GM21367 (cell line): Measurements from ENCODE around the gene UTS2R.

Experiments
- ATAC-seq: cut with Tn5 transposase; IDR thresholded peaks from one replicate; pipeline ENCODE4 v1.9.1; 2021; ENCODE audit not compliant: unreplicated experiment

Gene UTS2R

DNA sequence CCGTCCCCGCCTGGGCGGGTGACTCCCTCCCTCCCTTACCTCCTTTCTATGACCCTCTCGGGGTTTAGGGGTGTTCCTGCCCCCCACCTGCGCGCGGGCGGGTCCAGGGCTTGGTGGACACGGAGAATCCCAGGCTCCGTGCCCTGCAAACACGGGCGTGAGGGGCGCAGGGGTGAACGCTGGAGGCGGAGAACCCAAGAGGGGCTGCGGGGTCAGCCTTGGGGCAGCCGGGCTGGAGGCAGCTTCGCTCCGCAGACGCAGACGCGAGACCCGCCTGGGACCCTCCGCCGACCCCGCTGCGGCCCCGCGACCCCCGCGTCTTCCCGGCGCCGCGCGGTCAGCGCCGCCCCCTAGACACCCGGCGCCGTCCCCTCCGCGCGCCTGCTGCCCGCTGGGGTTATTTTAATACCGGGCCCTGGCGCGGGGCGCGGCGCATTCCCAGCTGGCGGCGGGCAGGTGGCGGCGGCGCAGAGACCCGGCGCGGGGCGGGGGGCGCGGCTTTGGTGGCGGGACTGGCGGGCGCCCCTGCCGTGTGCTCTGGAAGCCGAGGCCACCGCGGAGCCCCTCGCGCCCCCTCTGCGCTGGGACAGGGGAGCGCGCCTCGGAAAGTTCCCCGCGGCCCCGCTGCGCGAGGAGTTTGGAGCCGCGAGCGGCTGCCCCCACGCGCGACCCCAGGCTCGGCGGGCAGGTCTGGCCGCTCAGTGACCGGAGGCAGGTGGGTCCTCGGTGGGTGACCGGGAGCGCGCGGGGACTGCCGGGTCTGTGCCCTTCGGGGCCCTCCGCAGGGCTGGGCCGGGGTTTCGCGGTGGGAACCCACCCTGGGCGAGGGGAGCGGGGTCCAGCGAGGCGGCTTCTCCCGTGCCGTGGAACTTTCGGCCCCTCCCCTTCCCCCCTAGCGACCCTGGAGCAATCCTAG is at the start of gene UTS2R:
Gene UTS2R (plus strand): TSS at position 433 of the 916 bp plus-strand sequence. CDS start 2,560 bp downstream, outside the sequence.
- ATAC-seq: no peak

DNA sequence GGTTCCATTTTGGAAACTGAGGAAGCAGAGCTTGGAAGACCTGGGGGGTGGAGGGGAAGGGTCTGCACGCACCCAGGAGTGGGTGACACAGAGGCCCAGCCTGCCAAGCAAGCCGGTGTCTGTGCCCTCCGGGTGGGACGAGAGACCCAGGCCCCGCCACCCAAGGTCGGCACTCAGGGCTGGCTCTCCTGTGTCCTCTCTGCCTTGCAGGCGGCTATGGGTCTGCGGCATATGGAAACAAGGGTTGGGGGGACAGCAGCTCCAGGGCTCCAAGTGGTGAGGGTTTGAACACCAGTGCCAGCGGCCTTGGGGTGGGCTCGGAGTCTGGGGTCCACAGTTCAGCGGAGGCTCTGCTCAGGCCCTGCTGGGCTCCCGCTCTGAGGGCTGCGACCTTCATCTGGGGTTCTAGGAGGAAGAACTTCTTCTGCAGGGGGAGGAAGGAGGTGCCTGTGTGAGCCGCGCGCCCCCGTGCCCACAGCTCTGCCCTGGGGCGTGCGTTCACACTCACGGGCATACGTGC is 49.6 kb upstream of the UTS2R start:
- no peak for ATAC-seq

DNA sequence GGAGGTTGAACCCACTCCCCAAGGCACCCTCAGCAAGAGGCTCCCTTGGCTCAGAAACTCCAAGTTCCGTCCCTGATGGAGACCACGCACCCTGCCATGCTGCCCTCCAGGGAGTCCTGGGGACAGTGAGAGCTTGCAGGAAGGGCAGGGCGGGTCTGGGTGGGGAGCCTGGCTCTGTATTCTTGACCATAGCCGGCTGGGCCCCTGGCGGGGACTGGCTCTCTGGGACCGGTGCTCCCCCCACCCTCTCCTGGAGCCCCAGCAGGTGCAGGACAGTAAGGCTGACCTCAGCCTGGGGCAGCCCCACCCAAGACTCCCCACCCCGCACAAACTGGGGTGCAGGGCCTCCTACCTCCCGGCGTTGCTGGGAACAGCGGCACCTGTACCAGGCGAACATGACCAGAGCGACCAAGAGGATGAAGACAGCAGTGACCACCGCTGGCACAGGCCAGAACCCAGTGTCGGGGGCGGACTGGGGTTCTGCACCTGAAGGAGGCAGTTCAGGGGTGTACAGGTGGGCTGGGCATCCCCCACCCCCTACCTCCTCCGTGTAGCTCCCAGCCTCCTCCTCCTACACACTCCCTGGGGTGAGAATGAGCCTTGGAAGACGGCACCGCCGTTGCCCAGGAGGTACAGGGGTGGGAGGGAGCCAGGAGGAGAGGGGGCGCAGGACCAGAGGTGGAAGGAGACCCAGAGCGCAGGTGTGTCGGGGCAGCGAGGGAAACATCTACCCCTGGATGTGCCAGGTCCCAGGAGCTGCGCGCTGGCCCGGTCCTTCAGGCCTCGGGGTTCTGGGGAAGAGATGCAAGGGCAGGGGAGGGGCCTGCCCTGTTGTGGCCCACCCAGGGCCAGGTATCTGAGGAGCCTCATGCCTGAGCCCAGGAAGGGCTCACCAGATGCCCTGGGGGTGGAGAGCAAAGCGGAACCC is 48.8 kb upstream of the UTS2R start:
- ATAC-seq: no peak

DNA sequence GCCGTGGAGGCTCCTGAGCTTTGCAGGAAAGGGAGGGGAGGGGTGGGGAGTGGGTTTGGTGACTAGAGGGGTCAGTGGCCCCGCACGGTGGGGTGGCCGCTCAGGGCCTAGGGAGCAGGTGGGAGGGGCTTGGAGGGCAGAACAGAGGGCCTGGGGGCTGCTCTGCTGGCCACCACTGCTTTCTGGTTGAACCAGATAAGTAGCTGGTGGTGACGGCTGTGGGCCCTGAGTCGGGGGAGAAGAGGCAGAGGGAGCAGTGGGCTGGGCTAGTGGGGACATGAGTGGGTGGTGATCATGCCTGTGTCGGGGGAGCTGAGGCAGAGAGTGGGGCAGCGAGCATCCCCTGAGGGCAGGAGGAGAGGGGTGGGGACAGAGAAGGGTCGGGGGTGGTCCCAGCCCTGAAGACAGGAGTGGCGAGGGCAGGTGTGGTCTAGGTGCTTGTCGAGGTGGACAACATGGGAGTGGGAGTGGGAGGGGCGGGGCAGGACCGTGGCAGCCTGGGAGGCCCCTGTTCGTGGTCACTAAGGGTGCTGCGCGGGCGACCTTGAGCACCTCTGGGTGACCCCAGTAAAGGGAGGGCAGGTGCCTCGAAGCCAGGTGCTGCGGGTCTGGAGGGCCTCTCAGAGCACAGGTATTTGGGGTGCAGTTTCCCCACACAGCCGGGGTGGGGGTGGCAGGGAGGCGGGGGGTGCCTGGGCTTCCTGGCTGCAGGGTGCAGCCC is 47.9 kb upstream of the UTS2R start:
- ATAC-seq: no peak

DNA sequence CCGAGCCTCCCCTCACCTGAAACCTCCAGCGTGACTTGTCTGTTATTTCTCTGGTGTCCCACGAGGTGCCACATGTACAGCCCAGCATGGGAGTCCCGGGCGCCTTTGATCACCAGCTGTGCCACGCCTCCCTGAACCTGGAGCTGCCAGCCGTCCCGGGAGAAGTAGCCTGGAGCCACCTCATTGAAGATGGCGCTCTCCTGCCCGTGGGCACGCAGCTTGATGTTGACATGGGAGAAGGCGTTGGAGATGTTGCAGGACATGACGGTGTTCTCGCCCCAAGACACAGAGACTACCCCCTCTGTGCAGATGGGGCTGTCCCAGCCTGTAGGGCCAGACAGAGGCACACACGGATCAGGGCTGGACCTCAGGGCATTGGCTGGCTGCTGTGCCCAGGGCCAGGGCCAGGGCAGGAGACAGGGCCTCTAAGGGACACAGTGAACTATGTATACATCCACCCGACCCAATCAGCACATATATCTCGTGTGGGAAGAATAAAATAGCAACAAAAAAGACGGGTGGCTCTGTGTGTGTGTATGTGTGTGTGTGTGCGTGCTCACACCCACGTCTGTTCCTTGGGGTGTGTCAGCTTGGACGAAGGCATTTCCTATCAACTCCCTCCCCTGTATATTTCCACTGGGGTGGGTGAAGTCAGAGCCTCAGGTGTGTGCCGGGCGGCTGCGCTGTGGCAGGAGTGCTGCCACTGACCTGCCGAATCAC is 46.8 kb upstream of the UTS2R start:
- ATAC-seq: no peak

DNA sequence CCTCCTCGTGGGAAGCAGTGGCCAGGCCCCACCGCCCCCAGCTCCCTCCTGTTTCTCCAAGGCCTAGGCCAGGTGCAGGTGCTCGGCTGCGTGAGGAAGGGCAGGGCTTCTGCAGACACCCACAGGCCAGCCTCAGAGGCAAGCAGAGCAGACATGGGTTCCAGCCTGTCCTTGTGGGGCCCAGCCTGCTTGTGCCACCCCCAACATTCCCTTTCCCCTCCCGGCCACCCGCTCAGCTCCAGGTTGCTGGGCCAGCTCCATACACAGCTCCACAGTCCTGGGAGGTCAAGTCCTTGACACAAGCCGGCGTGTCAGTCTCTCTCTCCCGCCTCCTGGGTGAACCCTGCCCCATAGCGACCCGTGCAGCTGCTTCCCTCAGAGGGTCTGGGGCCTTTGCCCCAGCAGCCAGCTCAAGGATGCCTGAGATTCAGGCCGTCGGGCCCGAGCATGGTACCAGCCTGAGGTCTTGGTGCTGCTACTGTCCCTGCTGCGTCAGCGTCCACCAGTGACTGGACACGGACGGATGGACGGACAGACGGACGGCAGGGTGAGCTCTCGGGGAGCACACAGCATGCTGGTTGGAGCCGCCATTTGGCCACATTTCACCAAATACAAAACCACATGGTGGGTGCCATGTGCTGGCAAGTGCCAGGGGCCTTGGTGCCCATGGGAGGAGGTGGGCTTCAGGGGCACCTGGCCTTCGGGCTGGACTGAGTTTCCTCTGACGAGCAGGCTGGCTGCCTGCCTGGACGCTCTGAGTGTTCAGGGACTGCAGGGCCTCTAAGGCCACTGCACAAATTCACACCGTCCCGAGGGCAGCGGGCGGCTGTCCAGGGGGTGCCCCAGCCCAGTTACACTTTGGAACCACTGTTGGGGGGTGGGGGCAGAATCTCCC is 46.0 kb upstream of the UTS2R start:
- ATAC-seq: no peak

DNA sequence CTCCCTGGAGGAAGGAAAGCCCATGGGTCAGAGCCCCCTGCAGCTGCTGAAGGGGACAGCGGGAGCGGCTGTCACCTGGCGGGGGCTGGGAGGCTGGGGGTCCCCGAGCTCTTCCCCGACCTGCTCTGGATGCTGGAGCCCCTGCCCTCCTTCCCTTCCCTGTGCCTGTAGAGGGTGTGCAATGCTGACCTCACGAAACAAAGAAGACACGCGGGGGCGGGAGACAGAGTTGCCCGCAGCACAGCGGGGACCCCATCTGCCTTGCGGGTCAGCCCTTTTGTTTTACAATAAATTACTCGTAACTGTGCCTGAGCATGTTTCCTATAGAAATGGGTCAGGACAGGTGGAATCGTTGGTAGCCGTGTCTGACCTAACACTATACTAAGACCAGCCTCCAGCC is 44.3 kb upstream of the UTS2R start:
- ATAC-seq: no peak

DNA sequence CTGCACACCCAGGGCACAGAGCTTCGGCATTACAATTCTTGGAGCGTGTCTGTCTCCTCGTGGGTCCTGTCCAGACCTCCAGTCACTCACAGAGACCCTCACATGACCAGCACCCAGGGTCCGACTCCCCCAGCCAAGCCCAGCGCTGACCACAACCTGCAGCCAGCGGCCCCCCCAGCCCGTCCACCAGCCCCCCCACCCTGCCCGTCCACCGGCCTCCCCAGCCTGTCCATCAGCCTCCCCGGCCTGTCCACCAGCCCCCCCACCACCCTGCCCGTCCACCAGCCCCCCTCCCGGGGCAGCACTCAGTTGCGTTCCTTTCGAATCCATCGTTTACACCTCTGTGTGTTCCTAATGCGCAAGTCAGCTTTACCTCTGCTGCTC is 43.8 kb upstream of the UTS2R start:
- ATAC-seq: no peak

DNA sequence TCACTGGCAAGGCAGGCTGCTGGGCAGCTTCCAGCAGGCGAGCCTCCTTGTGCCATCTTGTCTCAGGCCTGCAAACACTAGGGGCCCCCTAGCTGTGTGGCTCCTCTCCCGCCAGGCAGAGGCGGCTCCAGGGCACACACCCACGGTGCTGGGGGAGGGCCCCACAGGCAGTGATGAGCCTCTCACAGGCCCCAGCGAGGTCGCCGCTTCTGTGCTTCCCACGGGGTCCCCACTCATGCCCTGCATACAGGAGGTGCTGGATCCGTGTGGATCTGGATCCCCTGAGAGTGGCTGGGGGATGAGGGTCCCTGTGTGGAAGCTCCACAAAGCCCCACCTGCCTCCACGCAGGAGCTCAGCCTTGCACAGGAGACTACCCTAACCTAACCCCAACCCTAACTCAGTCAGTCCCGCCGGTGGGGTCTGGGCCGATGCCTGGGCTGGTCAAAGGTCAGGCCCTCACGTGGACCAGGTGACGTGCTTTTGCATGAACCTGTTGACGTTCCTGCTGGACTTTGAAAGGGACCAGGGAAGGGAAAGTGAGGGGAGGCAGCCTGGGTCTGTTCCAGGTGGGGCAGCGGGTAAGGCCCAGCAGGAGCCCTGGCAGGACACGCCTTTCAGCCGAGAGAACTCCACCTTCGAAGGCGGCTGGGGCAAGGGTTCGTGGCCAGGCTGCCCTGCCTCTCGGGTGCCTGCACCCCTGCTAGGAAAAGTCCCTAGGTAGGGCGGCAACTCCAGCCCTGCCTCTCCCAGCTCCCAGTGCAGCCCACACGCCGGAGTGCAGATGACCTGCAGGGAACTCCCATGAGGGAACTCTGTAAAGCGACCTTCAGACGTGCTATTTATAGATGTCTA is 43.2 kb upstream of the UTS2R start:
- no peak for ATAC-seq

DNA sequence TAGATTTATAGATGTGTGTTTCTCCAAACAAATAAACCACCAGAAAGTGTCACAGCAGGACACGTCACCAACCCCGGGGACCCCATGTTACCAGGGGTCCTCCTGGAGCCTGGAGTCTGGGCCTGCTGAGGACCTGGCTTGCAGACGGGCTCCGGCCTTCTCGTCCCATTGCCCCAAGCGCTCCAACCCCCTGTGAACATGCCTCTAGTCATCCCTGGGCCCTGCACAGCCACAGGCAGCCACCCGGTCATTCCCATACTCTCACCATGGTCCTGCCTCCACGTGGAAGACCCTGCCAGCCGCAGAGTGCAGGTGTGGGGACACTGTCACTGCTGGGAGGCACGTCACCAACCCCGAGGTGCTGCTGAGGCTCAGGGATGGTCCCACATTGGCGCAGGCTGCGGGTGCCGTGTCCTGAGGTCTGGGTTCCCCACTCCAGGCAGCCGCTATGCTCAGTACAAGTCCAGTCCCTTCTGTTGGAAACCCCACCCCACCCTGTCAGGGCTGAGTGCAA is 42.5 kb upstream of the UTS2R start:
- no peak for ATAC-seq

DNA sequence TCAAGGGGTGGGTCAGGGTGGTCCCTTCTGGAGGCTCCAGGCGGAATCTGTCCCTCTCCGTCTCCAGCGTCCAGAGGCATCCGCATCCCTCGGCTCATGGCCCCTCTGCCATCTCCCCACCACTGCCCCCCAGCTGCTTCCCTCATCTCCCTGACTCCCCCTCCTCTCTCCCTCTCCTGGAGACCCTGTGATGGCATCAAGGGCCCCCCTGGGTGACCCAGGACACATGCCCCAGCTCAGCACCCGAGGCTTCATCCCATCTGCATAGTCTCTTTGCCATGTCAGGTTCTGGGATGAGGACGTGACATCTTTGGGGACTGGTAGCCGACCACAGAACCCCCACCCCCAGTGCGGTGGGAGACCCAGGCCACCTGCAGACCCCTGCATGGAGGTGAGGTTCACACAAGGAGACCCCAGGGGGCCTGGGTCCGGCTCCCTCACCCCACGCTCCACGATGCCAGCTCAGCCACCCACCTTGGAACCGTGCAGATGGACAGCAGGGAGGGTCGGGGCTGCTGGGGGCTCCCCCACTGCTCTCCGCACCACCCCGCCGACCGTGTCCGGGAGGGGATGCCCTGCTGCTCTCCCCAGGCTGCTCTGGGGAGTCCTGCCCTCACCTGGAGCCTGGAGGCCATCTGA is 41.8 kb upstream of the UTS2R start:
- ATAC-seq: no peak

DNA sequence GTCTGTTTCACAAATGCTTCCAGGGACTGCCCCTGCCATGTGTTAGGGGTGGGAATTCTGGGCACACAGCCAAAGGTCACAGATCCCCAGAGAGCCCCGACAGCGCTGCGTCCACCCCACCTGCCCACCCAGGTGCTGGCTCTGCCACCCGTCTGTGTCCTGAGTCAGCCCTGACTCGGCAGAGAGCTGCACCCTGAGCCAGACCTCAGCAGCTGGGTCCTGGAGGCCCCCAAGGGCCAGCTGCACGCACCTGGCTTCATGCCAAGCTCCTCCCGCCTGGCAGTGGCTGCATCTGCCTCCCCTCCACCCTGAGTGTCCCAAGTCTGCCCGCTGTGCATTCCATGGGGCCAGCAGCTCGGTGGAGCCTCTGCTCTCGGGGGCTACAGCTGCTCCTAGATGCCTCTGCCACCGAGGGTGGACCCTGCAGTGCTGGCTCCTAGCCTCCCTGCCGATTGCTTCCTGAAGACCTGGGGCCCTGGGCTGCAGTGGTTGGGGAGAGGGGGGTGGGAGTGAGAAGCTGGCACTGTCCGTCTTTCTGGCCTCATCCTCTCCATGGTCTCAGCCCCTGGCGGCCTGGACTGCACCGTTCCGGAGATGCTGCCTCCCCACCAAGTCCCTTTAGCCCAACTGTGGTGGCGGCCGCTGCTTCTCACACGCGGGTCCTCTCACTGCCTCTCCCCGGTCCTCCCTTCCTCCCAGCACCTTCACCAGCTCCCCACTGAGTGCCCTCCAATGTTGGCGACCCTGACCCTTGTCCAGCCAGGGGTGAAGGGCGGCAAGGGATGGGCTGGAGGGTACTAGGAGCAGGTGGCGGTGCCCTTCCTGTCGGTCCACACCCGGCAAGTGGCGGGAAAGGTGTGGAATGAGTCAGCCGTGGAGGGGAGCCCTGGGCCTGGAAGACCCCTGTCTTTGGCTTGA is 41.0 kb upstream of the UTS2R start:
- ATAC-seq: no peak

DNA sequence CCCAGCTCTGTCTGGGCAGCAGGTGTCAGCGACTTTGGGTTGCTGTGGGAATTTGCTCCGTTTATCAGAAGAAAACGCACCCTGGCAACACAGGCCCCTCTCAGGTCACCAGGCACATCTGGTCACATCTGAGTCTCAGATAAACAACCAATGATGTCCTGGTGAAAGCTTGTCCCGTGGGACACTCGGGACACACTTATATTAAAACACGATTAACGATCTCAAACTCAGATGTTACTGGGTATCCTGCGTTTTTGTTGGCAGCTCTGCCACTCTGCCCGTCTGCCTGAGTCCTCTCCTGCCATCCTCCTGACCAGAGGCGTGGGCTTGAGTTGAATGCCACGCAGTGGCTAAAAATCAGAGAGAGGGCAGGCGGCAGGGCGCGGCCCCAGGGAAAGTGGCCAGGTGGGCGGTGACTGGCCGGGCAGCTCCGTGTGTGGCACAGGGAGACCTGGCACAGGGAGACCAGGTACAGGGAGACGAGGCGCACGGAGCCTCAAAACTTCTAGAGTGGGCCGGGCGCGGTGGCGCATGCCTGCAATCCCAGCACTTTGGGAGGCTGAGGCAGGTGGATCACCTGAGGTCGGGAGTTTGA is 40.1 kb upstream of the UTS2R start:
- ATAC-seq: no peak

DNA sequence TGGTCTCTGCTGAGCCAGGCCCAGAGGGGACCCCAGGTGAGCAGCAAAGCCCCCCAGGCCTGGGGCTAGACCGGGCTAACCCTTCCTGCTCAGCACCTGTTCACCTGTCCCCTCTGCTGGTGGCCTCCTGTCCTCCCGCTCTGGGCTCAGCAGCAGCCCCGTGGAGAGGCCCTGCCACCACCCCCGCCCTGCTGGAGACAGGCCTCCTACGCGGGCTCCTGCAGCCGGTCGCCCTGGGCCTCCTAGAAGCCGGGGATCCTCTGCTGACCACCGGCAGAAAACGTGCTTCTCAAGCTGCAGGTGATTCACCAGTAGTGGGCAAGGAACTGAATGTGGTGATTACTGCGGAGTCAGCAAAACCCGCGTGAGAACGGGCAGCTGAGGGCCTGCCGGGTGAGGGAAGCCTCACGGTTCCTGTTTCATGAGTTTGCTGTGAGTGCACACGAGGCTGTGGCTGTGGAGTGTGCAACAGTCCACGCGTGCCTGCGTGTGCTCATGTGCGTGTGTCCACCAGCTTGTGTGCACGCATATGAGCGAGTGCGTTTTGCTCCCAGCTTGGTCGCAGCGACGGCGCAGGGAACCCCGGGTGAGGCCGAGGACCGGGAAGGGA is 38.8 kb upstream of the UTS2R start:
- no peak for ATAC-seq

DNA sequence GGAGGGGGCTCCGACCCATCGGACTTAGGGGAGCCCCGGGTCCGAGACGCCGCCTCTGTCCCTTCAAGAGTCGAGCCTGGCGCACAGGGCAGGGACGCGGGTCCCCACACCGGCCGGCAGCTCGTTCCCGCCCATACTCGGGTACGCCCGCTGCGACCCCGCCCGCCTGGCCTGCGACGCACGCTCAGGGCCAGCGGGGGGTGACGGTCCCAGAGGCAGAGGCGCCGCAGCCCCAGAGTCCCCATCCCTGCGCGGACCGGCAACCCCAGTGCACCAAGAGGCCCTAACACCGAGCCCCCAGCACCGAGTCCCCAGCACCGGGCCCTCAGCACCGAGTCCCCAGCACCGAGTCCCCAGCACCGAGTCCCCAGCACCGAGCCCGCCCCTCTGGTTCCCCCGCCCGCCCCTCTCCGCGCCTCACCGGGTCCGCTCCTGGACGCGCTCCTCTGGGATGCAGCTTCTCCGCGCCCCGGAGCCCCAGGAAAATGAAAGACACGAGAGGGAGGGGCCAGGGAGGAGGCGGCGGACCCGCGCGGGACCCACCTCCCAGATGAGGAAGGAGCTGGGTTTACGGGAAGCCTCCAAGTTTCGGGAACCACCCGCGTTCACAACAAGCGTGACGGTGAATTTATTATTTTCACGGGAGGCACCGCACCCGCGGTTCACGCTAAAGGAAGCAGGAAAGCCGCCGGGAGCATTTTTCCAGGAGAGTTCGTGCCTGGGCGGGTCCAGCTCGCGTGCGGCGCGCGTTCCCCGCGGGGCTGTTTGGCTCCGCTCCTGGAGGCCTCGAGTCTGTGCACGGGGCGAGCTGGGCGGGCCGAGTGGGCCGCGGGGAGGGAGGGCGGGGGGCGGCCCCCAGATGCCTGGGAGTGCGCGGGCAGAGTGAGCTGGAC is 38.0 kb upstream of the UTS2R start, which contains the start of gene SECTM1:
Gene SECTM1 (minus strand): TSS at position 488 of the 893 bp plus-strand sequence. CDS start 6,526 bp downstream, outside the sequence.
- no peak for ATAC-seq
